ENCODE results near the gene C20orf144.

DNA sequence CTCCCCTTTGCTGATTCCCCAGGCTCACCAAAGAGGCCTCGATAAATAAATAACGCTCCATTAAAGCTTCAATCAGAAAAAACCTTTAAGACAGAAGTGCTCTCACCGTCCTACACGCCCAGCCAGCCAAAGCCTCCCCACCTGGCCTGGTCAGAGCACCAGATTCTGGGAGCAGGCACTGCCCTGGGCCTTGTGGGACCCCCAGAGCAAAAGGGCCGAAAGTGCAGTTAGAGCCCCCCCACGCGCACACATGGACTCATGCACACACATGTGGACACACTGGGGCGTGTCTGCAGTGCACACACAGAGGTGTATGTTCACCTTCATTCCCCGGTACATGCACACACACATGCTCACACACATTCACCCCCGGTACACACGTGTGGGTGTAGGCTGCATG lies 14.0 kb downstream of the C20orf144 start:
- TF ChIP-seq, protein P1, sequence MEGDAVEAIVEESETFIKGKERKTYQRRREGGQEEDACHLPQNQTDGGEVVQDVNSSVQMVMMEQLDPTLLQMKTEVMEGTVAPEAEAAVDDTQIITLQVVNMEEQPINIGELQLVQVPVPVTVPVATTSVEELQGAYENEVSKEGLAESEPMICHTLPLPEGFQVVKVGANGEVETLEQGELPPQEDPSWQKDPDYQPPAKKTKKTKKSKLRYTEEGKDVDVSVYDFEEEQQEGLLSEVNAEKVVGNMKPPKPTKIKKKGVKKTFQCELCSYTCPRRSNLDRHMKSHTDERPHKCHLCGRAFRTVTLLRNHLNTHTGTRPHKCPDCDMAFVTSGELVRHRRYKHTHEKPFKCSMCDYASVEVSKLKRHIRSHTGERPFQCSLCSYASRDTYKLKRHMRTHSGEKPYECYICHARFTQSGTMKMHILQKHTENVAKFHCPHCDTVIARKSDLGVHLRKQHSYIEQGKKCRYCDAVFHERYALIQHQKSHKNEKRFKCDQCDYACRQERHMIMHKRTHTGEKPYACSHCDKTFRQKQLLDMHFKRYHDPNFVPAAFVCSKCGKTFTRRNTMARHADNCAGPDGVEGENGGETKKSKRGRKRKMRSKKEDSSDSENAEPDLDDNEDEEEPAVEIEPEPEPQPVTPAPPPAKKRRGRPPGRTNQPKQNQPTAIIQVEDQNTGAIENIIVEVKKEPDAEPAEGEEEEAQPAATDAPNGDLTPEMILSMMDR (IDR thresholded peaks at IDR 0.05): no peak
- TF ChIP-seq POLR2A (IDR thresholded peaks at IDR 0.05): no peak

All from transverse colon (tissue), 3 donors.